K562 (cell line): ENCODE data around the gene ZNF366. TPM values are rescaled to one million over a fixed set of nuclear protein-coding genes. Genes with fewer than 3 reads are reported as not detected.

Source experiments
- ATAC-seq: fragments of 200-7000 bp; cut with Tn5 transposase; 3 replicates; pipeline ENCODE4 v1.9.1; 2020; ENCODE audit warnings: moderate library complexity
- BruUV-seq: library from RNA; stranded (reverse); fragments of 400-500 nt; replicated peaks from 2 replicates; lab custom pipeline; 2021; lab: Mats Ljungman, UMichigan
- CTCF ChIA-PET: fragments of 300-600 bp; formaldehyde crosslinking; extraction: SDS; loops from one replicate; lab custom pipeline; 2021; ENCODE audit warnings: low intra/inter-chr PET ratio; lab: Yijun Ruan, JAX
- POLR2A ChIA-PET: fragments of 300-600, 350-650 bp; sonication (Branson Sonifier 250); formaldehyde crosslinking; extraction: SDS; loops from one replicate; lab custom pipeline; 2021; ENCODE audit warnings: antibody characterized with exemption, inconsistent platforms; lab: Yijun Ruan, JAX
- DNase-seq, 4 experiments: peaks; one replicate each; pipeline versions ENCODE4 v3.0.0 to v3.0.0-alpha.2; 2011 to 2018; ENCODE audit warnings: low spot score in 3 of 4, mixed read lengths in 3 of 4; ENCODE audit errors: extremely low read depth in 1 of 4
- FAIRE-seq: peaks from 2 replicates; lab custom pipeline; 2011; peaks lifted over from hg19 to GRCh38; lab: Jason Lieb, UNC
- H2AFZ ChIP-seq: 2 replicates; pipeline ENCODE4 v1.6.0; 2011; ENCODE audit warnings: low read depth, low read length, control low read depth, inconsistent platforms
- H3K27ac ChIP-seq: fragments of 200-600 bp; 3 replicates; pipeline ENCODE4 v1.8.0; 2011; ENCODE audit warnings: low read depth, mild to moderate bottlenecking, control low read depth, inconsistent platforms, low read length, moderate library complexity, mixed read lengths; ENCODE audit errors: extremely low read depth
- H3K27me3 ChIP-seq, 2 experiments: fragments of 300-600 bp in 1 of 2; 2 replicates in 1 of 2; 3 replicates in 1 of 2; pipeline versions ENCODE4 v1.6.0 to v1.8.0; 2011; ENCODE audit warnings: inconsistent platforms in 2 of 2, low read length in 2 of 2, mild to moderate bottlenecking in 1 of 2, mixed read lengths in 1 of 2, moderate library complexity in 1 of 2; ENCODE audit not compliant: control insufficient read depth in 2 of 2, insufficient read depth in 2 of 2
- H3K36me3 ChIP-seq: fragments of 300-600 bp; 3 replicates; pipeline ENCODE4 v1.8.0; 2011; ENCODE audit warnings: mild to moderate bottlenecking, low read length, inconsistent platforms; ENCODE audit not compliant: control insufficient read depth, insufficient read depth
- H3K4me1 ChIP-seq, 2 experiments: fragments of 200-600 bp in 1 of 2; replicated peaks in 1 of 2; 2 replicates in 1 of 2; 3 replicates in 1 of 2; pipeline versions ENCODE4 v1.5.1 to v1.8.0; 2011; ENCODE audit warnings: inconsistent platforms in 2 of 2, low read length in 2 of 2, mild to moderate bottlenecking in 1 of 2, mixed read lengths in 1 of 2, moderate library complexity in 1 of 2; ENCODE audit not compliant: control insufficient read depth in 2 of 2, insufficient read depth in 2 of 2
- H3K4me2 ChIP-seq: 2 replicates; pipeline ENCODE4 v1.6.1; 2011; ENCODE audit warnings: low read length, control low read depth, inconsistent platforms, mixed read lengths; ENCODE audit not compliant: insufficient read depth
- H3K4me3 ChIP-seq: fragments of 200-600 bp; sonication (generic), shearing (Covaris generic); 2 replicates; pipeline ENCODE4 v1.5.1; 2016; ENCODE audit warnings: control low read depth, inconsistent platforms
- H3K79me2 ChIP-seq: fragments of 200-600 bp; 3 replicates; pipeline ENCODE4 v1.8.0; 2011; ENCODE audit warnings: low read length, inconsistent platforms; ENCODE audit not compliant: control insufficient read depth, insufficient read depth
- H3K9ac ChIP-seq, 2 experiments: 2 replicates each; pipeline versions ENCODE4 v1.6.0 to v1.6.1; 2011; ENCODE audit warnings: low read depth in 2 of 2, low read length in 2 of 2, control low read depth in 1 of 2, inconsistent platforms in 1 of 2, mild to moderate bottlenecking in 1 of 2, mixed read lengths in 1 of 2; ENCODE audit not compliant: insufficient read depth in 1 of 2
- H3K9me1 ChIP-seq: one replicate; pipeline ENCODE4 v1.6.0; 2011; ENCODE audit warnings: inconsistent platforms, mild to moderate bottlenecking, low read length, moderate library complexity; ENCODE audit not compliant: control insufficient read depth, insufficient read depth
- H3K9me3 ChIP-seq: replicated peaks from 2 replicates; pipeline ENCODE4 v1.5.1; 2011; ENCODE audit warnings: low read depth, low read length, inconsistent platforms; ENCODE audit not compliant: control insufficient read depth, insufficient read depth
- H4K20me1 ChIP-seq: replicated peaks from 2 replicates; pipeline ENCODE4 v1.6.1; 2011; ENCODE audit warnings: low read length, inconsistent platforms, mixed read lengths; ENCODE audit not compliant: control insufficient read depth, insufficient read depth
- CHD1 ChIP-seq: fragments of 200-600 bp; sonication (generic); IDR thresholded peaks from one replicate; pipeline ENCODE4 v1.6.1; 2012; ENCODE audit warnings: mild to moderate bottlenecking, moderate library complexity, low read length, inconsistent platforms
- MGA ChIP-seq: fragments of 450-650 bp; IDR thresholded peaks from 2 replicates; pipeline ENCODE4 v1.6.1; 2016; ENCODE audit warnings: mild to moderate bottlenecking, moderate library complexity
- PATZ1 ChIP-seq: fragments of 250-450 bp; sonication (Bioruptor Pico); IDR thresholded peaks from 2 replicates; pipeline ENCODE4 v1.5.0; 2020; ENCODE audit warnings: mild to moderate bottlenecking, borderline replicate concordance
- PRMT5 ChIP-seq: sonication (generic); formaldehyde crosslinking; IDR thresholded peaks from 2 replicates; pipeline ENCODE4 v1.5.0; 2020; ENCODE audit warnings: missing genetic modification reagents
- RB1 ChIP-seq: fragments of 450-650 bp; IDR thresholded peaks from 2 replicates; pipeline ENCODE4 v1.6.1; 2017; ENCODE audit warnings: low read depth, mild to moderate bottlenecking
- SRSF9 ChIP-seq: fragments of 200-400 bp; formaldehyde crosslinking; IDR thresholded peaks from 2 replicates; pipeline ENCODE4 v1.6.1; 2017; ENCODE audit warnings: low read depth, low read length, borderline replicate concordance
- TAF9B ChIP-seq: fragments of 450-650 bp; IDR thresholded peaks from 2 replicates; pipeline ENCODE4 v1.6.1; 2018; ENCODE audit warnings: mild to moderate bottlenecking; ENCODE audit not compliant: partially characterized antibody
- ZNF57 ChIP-seq: fragments of 450-650 bp; formaldehyde crosslinking; IDR thresholded peaks from 2 replicates; pipeline ENCODE4 v1.4.0; 2020; ENCODE audit warnings: mild to moderate bottlenecking, moderate library complexity
- WGBS: fragments of 100-300 bp; shearing (Covaris generic); methylation state at CpG from one replicate; pipeline ENCODE4 v1.1.6; 2016; ENCODE audit warnings: low coverage, mixed read lengths; ENCODE audit not compliant: insufficient coverage; ENCODE audit errors: missing lambda C conversion rate; 5-methylcytosine and 5-hydroxymethylcytosine counted together
- in situ Hi-C: fragments of 300-500 bp; cut with MboI; formaldehyde crosslinking; loops from 4 replicates; pipeline ENCODE4 v1.15.0; 2018; ENCODE audit warnings: inconsistent platforms, mixed read lengths
- intact Hi-C: fragments of 100-400 bp; cut with micrococcal nuclease; formaldehyde crosslinking; loops from 2 replicates; pipeline ENCODE4 v1.14.2; 2022
- polyA plus RNA-seq, 8 experiments: library from polyadenylated mRNA; depleted of rRNA in 4 of 8; stranded (reverse) in 5 of 8; unstranded in 3 of 8; fragments of >200 nt; fragmentation: Nextera tagmentation in 2 of 8; fragmentation: Illumina TruSeq in 1 of 8; extraction: Ambion mirVana in 2 of 8; extraction: Trizol in 1 of 8; gene quantifications; 2 replicates each; pipeline versions ENCODE4 v1.2.1 to v1.2.3, GENCODE V29; 2011 to 2014; ENCODE audit warnings: inconsistent platforms in 1 of 8, missing spikeins in 1 of 8
- total RNA-seq, 7 experiments: library from RNA; depleted of rRNA in 6 of 7; stranded (reverse); fragments of >200 nt in 6 of 7; fragmentation: Illumina TruSeq in 2 of 7; extraction: Trizol in 2 of 7; gene quantifications; 2 replicates each; pipeline versions ENCODE4 v1.2.1 to v1.2.3, GENCODE V29; 2011 to 2021; ENCODE audit warnings: low replicate concordance in 1 of 7

ZNF366 gene
- total and polyA plus RNA-seq, 9 of the 15 experiments (the other 6 are each of a cell fraction or from before 2014, with no cell fraction given), result not detected

GRCh38 chr5:72465066-72465465 lies 42.1 kb downstream of the ZNF366 start (continued):
- no peak for TF ChIP-seq SRSF9

- Histone ChIP-seq H3K9ac (no peak overlapping the region), H3K79me2 (no peaks in the 10 kb centered on the region), H3K4me3 (no peak overlapping the region), H3K4me1 (peaks cover 11 to 21% of the 10 kb centered on the region in 2 experiments; a peak in 4 of 5 replicates), H3K36me3 (no peaks in the 10 kb centered on the region), H4K20me1 (no peaks in the 10 kb centered on the region), H2AFZ (no peak overlapping the region), H3K27me3 (no peaks in the 10 kb centered on the region), H3K9me3 (no peaks in the 10 kb centered on the region), H3K27ac (no peak overlapping the region), H3K9me1 (no peaks in the 10 kb centered on the region), H3K4me2 (no peak overlapping the region)
- CTCF ChIA-PET, result no interaction called here
- ATAC-seq (no peak), FAIRE-seq (no peak), DNase-seq (no peak)
- WGBS, result 42% methylated on average over 6 of the region's 6 CpGs
- POLR2A ChIA-PET, result interaction anchor here (0.9 to 1.6 kb wide), 3 partner anchors 11 to 13 kb away, joined by 3 to 5 read pairs (median 5); no protein-coding TSS in a partner anchor
- intact Hi-C loops (no loop called here), in situ Hi-C loops (no loop called here)
- no TSS peak for BruUV-seq
- TF ChIP-seq CHD1, result no peak
- TF ChIP-seq RB1, result no peak
- no peak for TF ChIP-seq PRMT5 (CRISPR knock-in tag)
- no peak for TF ChIP-seq MGA
- no peak for TF ChIP-seq TAF9B
- no peak for TF ChIP-seq PATZ1 (CRISPR knock-in tag)
- TF ChIP-seq ZNF57 (CRISPR knock-in tag), result no peak
These were observed 43.1 kb downstream of the ZNF366 start for GRCh38 chr5:72464071-72464470.
